Muscle of leg (tissue), 11 donors: ENCODE data around the gene ARHGAP27. TPM values are rescaled to one million over a fixed set of nuclear protein-coding genes. Genes with fewer than 3 reads are reported as not detected.
A peak's percentile ranks its signal among the peaks of the same experiment; 100 is the strongest.

Source experiments
- DNase-seq: peaks from one replicate; pipeline ENCODE4 v3.0.0; 2013
- H3K27ac ChIP-seq: one replicate; pipeline ENCODE4 v1.5.1; 2013; ENCODE audit warnings: mild to moderate bottlenecking, low read length, control low read depth
- H3K27me3 ChIP-seq: one replicate; pipeline ENCODE4 v1.6.1; 2013; ENCODE audit warnings: low read length; ENCODE audit not compliant: control insufficient read depth, insufficient read depth
- H3K36me3 ChIP-seq: one replicate; pipeline ENCODE4 v1.6.1; 2013; ENCODE audit warnings: low read length; ENCODE audit not compliant: control insufficient read depth, insufficient read depth
- H3K4me1 ChIP-seq: one replicate; pipeline ENCODE4 v1.6.1; 2013; ENCODE audit warnings: low read length; ENCODE audit not compliant: control insufficient read depth, insufficient read depth
- H3K4me3 ChIP-seq: one replicate; pipeline ENCODE4 v1.5.1; 2013; ENCODE audit warnings: low read length, control low read depth
- H3K9me3 ChIP-seq: replicated peaks from 2 replicates; pipeline ENCODE4 v1.6.1; 2013; ENCODE audit warnings: low read depth, low read length; ENCODE audit not compliant: control insufficient read depth
- WGBS: methylation state at CpG from one replicate; pipeline ENCODE4 v1.1.5; 2013; ENCODE audit warnings: missing lambda C conversion rate; ENCODE audit not compliant: insufficient coverage; 5-methylcytosine and 5-hydroxymethylcytosine counted together
- polyA plus RNA-seq, 8 donors: library from polyadenylated mRNA; unstranded; fragments of 120-200 nt; gene quantifications; one replicate each; pipeline versions ENCODE4 v1.2.1 to v1.2.3, GENCODE V29; 2013; ENCODE audit warnings: inconsistent platforms in 1 of 8, low replicate concordance in 1 of 8; ENCODE audit not compliant: insufficient read length in 8 of 8, insufficient read depth in 1 of 8
- total RNA-seq: library from RNA; stranded (reverse); fragments of 120-200 nt; gene quantifications from one replicate; pipeline ENCODE4 v1.2.4, GENCODE V29; 2013

The ARHGAP27 gene
- total and polyA plus RNA-seq, 9 donors: 7.1 to 19.0 (median 9.8) TPM

- no peaks in the 10 kb centered on the region for H3K9me3 ChIP-seq
- whole genome bisulfite sequencing: 53% methylated on average over 3 of the region's 4 CpGs
- peaks cover 6% of the 10 kb centered on the region for H3K4me1 ChIP-seq
These were observed 70.7 kb downstream of the ARHGAP27 start for GRCh38 chr17:45361976-45362375.

GRCh38 chr17:45361451-45361850 lies 71.2 kb downstream of the ARHGAP27 start:
- no peak overlapping the region for H3K4me3 ChIP-seq
- H3K4me1 ChIP-seq: peaks cover 6% of the 10 kb centered on the region
- H3K27me3 ChIP-seq: peaks cover 14% of the 10 kb centered on the region
- H3K36me3 ChIP-seq: no peaks in the 10 kb centered on the region
- no peaks in the 10 kb centered on the region for H3K9me3 ChIP-seq
- DNase-seq: no peak
- no peak overlapping the region for H3K27ac ChIP-seq
- WGBS: 71% methylated on average over 1 of the region's 3 CpGs

More at GRCh38 chr17:45361976-45362375, 70.7 kb downstream of the ARHGAP27 start:
- Histone ChIP-seq H3K4me3 (no peak overlapping the region), H3K27me3 (peaks cover 14% of the 10 kb centered on the region), H3K27ac (no peak overlapping the region), H3K36me3 (no peaks in the 10 kb centered on the region)
- no peak for DNase-seq

GRCh38 chr17:45357364-45357997 lies 75.2 kb downstream of the ARHGAP27 start:
- no peak for DNase-seq
- no CpG with 5 or more reads among the region's 5 CpGs for WGBS
- Histone ChIP-seq H3K27ac (no peak overlapping the region), H3K4me1 (no peaks in the 10 kb centered on the region), H3K36me3 (no peaks in the 10 kb centered on the region), H3K4me3 (no peak overlapping the region), H3K9me3 (no peaks in the 10 kb centered on the region), H3K27me3 (peaks cover 9% of the 10 kb centered on the region)

- Histone ChIP-seq H3K27me3 (peaks cover 5% of the 10 kb centered on the region), H3K27ac (no peak overlapping the region), H3K36me3 (no peaks in the 10 kb centered on the region), H3K4me3 (no peak overlapping the region), H3K9me3 (peaks cover 2% of the 10 kb centered on the region), H3K4me1 (no peaks in the 10 kb centered on the region)
- 74% methylated on average over 2 of the region's 2 CpGs for WGBS
- DNase-seq: no peak
These were observed 77.6 kb downstream of the ARHGAP27 start for GRCh38 chr17:45355087-45355486.

- Histone ChIP-seq H3K4me1 (no peaks in the 10 kb centered on the region), H3K4me3 (no peak overlapping the region), H3K27ac (no peak overlapping the region), H3K27me3 (peaks cover 3% of the 10 kb centered on the region), H3K9me3 (peaks cover 2% of the 10 kb centered on the region), H3K36me3 (no peaks in the 10 kb centered on the region)
- no peak for DNase-seq
- WGBS: 79% methylated on average over 2 of the region's 4 CpGs
These were observed 79.6 kb downstream of the ARHGAP27 start for GRCh38 chr17:45353043-45353442.

- DNase-seq: no peak
- WGBS: no CpG with 5 or more reads among the region's 2 CpGs
- Histone ChIP-seq H3K9me3 (peaks cover 2% of the 10 kb centered on the region), H3K36me3 (no peaks in the 10 kb centered on the region), H3K27me3 (peaks cover 3% of the 10 kb centered on the region), H3K27ac (no peak overlapping the region), H3K4me1 (no peaks in the 10 kb centered on the region), H3K4me3 (no peak overlapping the region)
These were observed 80.8 kb downstream of the ARHGAP27 start for GRCh38 chr17:45351831-45352230.

- no peak for DNase-seq
- Histone ChIP-seq H3K4me1 (peaks cover 16% of the 10 kb centered on the region), H3K36me3 (no peaks in the 10 kb centered on the region), H3K9me3 (peaks cover 2% of the 10 kb centered on the region), H3K27ac (no peak overlapping the region), H3K27me3 (no peaks in the 10 kb centered on the region), H3K4me3 (no peak overlapping the region)
- WGBS: 100% methylated on average over 1 of the region's 6 CpGs
These were observed 85.2 kb downstream of the ARHGAP27 start for GRCh38 chr17:45347444-45347843.

- no peaks in the 10 kb centered on the region for H3K36me3 ChIP-seq
- no peaks in the 10 kb centered on the region for H3K27me3 ChIP-seq
- WGBS: 65% methylated on average over 4 of the region's 13 CpGs
- no peaks in the 10 kb centered on the region for H3K9me3 ChIP-seq
- peak; percentile 53 for DNase-seq
- H3K4me1 ChIP-seq: peaks cover 24% of the 10 kb centered on the region
- peak overlapping the region; percentile 5 for H3K27ac ChIP-seq
- H3K4me3 ChIP-seq: no peak overlapping the region
These were observed 86.3 kb downstream of the ARHGAP27 start for GRCh38 chr17:45346216-45347015.

- Histone ChIP-seq H3K4me1 (peaks cover 25% of the 10 kb centered on the region), H3K9me3 (no peaks in the 10 kb centered on the region), H3K36me3 (no peaks in the 10 kb centered on the region), H3K27me3 (no peaks in the 10 kb centered on the region), H3K4me3 (no peak overlapping the region), H3K27ac (peak overlapping the region; percentile 25)
- 0% methylated on average over 1 of the region's 3 CpGs for WGBS
- DNase-seq: peak; percentile 91
These were observed 87.0 kb downstream of the ARHGAP27 start for GRCh38 chr17:45345554-45346215.

- Histone ChIP-seq H3K9me3 (no peaks in the 10 kb centered on the region), H3K36me3 (no peaks in the 10 kb centered on the region), H3K4me1 (peaks cover 25% of the 10 kb centered on the region), H3K27me3 (no peaks in the 10 kb centered on the region), H3K4me3 (no peak overlapping the region), H3K27ac (peak overlapping the region; percentile 25)
- no CpG with 5 or more reads among the region's 3 CpGs for WGBS
- no peak for DNase-seq
These were observed 87.5 kb downstream of the ARHGAP27 start for GRCh38 chr17:45345246-45345553.
